ENCODE results near the gene NCOR2.

Gene NCOR2

GRCh38 chr12:124566997-124567672 is at the start of gene NCOR2:
TSS of gene NCOR2 (minus strand) at chr12:124567612. CDS start at chr12:124495251, 72,361 bp downstream.
- Histone ChIP-seq H3K27me3 (ENCODE audit: insufficient read depth, insufficient read length) (no peaks in the 10 kb centered on the region), H3K4me1 (ENCODE audit: insufficient read depth, insufficient read length) (peaks cover 36% of the 10 kb centered on the region), H3K9ac (ENCODE audit: insufficient read length, low read depth) (peak within 1 kb of the TSS; percentile 95), H3K4me3 (ENCODE audit: insufficient read length, low read depth) (peak within 1 kb of the TSS; percentile 92), H3K36me3 (ENCODE audit: insufficient read depth, insufficient read length, low read length) (peaks cover 17% of the 10 kb centered on the region), H3K9me3 (ENCODE audit: insufficient read depth, low read length) (no peaks in the 10 kb centered on the region)
- no peak for DNase-seq (ENCODE audit: low read depth, low spot score)
- no peak for TF ChIP-seq YY1 (IDR thresholded peaks at IDR 0.05; ENCODE audit: insufficient read depth, insufficient read length)
- TF ChIP-seq ZNF274 (IDR thresholded peaks at IDR 0.05; ENCODE audit: low read depth, low read length), result no peak
- no peak for TF ChIP-seq SUZ12 (IDR thresholded peaks at IDR 0.05; ENCODE audit: extremely low read depth, insufficient read depth, insufficient read length)

DNA sequence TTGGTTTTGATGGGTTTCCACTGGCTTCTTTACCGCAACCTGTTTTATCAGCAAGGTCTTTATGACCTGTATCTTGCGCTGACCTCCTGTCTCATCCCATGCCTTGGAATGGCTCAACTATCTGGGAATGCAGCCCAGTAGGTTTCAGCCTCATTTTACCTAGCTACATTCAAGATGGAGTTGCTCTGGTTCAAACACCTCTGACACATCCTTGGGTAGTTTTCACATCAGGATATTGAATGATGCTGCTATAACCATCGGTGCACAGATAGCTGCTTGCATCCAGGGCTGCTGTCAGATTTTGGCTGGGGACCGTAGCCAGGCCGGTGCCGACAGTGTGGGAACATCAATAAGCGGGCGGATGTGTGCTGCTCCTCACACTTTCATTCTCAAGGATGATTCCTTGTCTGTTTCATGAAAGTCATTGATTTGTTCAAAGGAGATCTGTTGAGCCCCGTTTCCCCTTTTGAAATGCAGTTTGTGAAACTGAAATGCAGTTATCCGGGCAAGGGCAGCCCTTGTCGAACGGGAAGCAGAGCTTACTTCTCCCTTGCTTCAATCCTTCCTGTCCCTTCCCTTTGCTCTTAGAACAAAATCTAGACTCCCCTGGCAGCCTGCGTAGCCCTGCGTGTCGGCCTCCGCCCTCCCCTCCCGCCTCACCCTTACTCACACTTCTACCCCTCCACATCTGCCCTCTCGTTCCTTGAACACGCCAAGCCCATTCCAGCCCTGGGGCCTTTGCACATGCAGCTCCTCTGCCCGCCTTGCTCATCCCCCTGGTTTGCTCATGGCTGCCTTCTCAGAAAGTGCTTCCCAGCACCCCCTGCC is 49.2 kb upstream of the NCOR2 start:
- Histone ChIP-seq H3K4me1 (ENCODE audit: insufficient read depth, insufficient read length) (peaks cover 10% of the 10 kb centered on the region), H3K36me3 (ENCODE audit: insufficient read depth, insufficient read length, low read length) (no peaks in the 10 kb centered on the region), H3K27me3 (ENCODE audit: insufficient read depth, insufficient read length) (no peaks in the 10 kb centered on the region), H3K4me3 (ENCODE audit: insufficient read length, low read depth) (no peak overlapping the region), H3K9ac (ENCODE audit: insufficient read length, low read depth) (no peak overlapping the region), H3K9me3 (ENCODE audit: insufficient read depth, low read length) (no peaks in the 10 kb centered on the region)
- TF ChIP-seq ZNF274 (IDR thresholded peaks at IDR 0.05; ENCODE audit: low read depth, low read length) (no peak), YY1 (IDR thresholded peaks at IDR 0.05; ENCODE audit: insufficient read depth, insufficient read length) (no peak), SUZ12 (IDR thresholded peaks at IDR 0.05; ENCODE audit: extremely low read depth, insufficient read depth, insufficient read length) (no peak)
- DNase-seq (ENCODE audit: low read depth, low spot score), result no peak

DNA sequence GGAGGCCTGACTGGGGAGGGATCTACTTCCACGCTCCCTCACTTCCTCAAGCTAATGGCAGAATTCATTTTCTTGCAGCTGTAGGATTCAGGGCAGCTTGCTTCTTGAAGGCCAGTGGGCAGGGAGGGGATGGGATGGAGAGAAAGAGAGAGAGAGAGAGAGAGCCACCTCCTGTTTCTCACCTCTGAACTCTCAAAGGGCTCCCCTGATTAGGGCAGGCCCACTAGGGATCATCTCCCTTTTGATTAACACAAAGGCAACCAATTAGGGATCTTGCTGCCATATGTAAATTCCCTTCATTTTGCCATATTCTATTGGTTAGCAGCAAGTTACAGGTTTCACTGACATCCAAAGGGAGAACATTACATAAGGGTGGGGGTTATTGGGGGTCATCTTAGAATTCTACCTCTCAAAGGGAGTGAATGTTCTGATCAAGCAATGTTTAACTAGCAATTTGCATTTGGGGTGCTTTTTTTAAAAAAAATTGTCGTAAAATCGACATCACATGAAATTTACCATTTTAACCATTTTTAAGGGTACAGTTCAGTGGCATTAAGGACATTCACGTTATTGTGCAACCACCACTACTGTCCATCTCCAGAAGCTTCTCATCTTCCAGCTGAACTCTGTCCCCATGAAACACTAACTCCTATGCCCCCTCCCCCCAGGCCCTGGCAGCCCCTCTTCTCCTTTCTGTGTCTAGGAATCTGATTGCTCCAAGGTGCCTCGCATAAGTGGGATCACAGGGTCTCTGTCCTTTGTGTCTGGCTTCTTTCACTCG is 47.3 kb upstream of the NCOR2 start:
- no peaks in the 10 kb centered on the region for H3K27me3 ChIP-seq (ENCODE audit: insufficient read depth, insufficient read length)
- peaks cover 5% of the 10 kb centered on the region for H3K4me1 ChIP-seq (ENCODE audit: insufficient read depth, insufficient read length)
- TF ChIP-seq ZNF274 (IDR thresholded peaks at IDR 0.05; ENCODE audit: low read depth, low read length) (no peak), YY1 (IDR thresholded peaks at IDR 0.05; ENCODE audit: insufficient read depth, insufficient read length) (no peak), SUZ12 (IDR thresholded peaks at IDR 0.05; ENCODE audit: extremely low read depth, insufficient read depth, insufficient read length) (no peak)
- H3K4me3 ChIP-seq (ENCODE audit: insufficient read length, low read depth), result no peak overlapping the region
- DNase-seq (ENCODE audit: low read depth, low spot score), result no peak
- no peak overlapping the region for H3K9ac ChIP-seq (ENCODE audit: insufficient read length, low read depth)
- H3K36me3 ChIP-seq (ENCODE audit: insufficient read depth, insufficient read length, low read length), result no peaks in the 10 kb centered on the region
- H3K9me3 ChIP-seq (ENCODE audit: insufficient read depth, low read length), result no peaks in the 10 kb centered on the region

DNA sequence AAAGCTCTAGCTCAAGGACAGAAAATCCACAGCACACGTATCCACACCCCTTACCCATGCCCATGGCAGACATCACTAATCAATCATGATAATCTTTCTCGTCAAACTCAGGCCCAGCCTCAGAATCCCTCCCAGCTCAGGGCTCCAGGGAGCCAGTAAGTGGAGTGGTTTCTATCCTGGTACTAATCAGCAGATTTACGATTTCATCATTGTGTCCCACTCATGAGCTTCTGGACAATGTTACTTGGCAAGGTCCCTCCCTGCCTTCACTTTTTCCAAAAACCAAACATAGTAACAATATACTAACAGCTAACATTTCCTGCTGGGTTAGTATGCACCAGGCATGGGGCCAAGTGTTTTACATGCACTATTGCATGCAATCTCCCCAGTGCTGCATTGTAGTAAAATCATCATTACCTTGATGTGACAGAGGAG is 45.8 kb upstream of the NCOR2 start:
- no peaks in the 10 kb centered on the region for H3K9me3 ChIP-seq (ENCODE audit: insufficient read depth, low read length)
- H3K27me3 ChIP-seq (ENCODE audit: insufficient read depth, insufficient read length), result no peaks in the 10 kb centered on the region

DNA sequence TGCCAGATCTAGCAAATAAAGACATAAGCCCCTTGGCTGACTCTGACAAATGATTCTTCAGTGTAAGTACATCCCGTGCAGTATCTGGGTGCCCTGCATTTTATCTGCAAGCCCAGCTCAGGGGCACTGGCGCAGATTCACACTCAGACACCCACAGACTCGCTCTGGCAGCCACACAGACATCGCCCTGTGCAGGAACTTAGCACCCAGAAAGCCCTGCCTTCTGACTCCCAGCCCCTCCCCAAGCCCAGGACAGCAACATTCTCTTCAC is 44.9 kb upstream of the NCOR2 start:
- no peak for DNase-seq (ENCODE audit: low read depth, low spot score)
- no peak overlapping the region for H3K9ac ChIP-seq (ENCODE audit: insufficient read length, low read depth)
- no peaks in the 10 kb centered on the region for H3K9me3 ChIP-seq (ENCODE audit: insufficient read depth, low read length)
- H3K36me3 ChIP-seq (ENCODE audit: insufficient read depth, insufficient read length, low read length), result no peaks in the 10 kb centered on the region
- H3K27me3 ChIP-seq (ENCODE audit: insufficient read depth, insufficient read length), result no peaks in the 10 kb centered on the region
- TF ChIP-seq YY1 (IDR thresholded peaks at IDR 0.05; ENCODE audit: insufficient read depth, insufficient read length) (no peak), SUZ12 (IDR thresholded peaks at IDR 0.05; ENCODE audit: extremely low read depth, insufficient read depth, insufficient read length) (no peak), ZNF274 (IDR thresholded peaks at IDR 0.05; ENCODE audit: low read depth, low read length) (no peak)
- H3K4me3 ChIP-seq (ENCODE audit: insufficient read length, low read depth), result no peak overlapping the region
- H3K4me1 ChIP-seq (ENCODE audit: insufficient read depth, insufficient read length), result peaks cover 8% of the 10 kb centered on the region

More for the DNA sequence above, 45.8 kb upstream of the NCOR2 start:
- TF ChIP-seq ZNF274 (IDR thresholded peaks at IDR 0.05; ENCODE audit: low read depth, low read length), result no peak
- no peak for TF ChIP-seq SUZ12 (IDR thresholded peaks at IDR 0.05; ENCODE audit: extremely low read depth, insufficient read depth, insufficient read length)
- no peak for TF ChIP-seq YY1 (IDR thresholded peaks at IDR 0.05; ENCODE audit: insufficient read depth, insufficient read length)
- Histone ChIP-seq H3K4me3 (ENCODE audit: insufficient read length, low read depth) (no peak overlapping the region), H3K4me1 (ENCODE audit: insufficient read depth, insufficient read length) (peaks cover 11% of the 10 kb centered on the region), H3K36me3 (ENCODE audit: insufficient read depth, insufficient read length, low read length) (no peaks in the 10 kb centered on the region), H3K9ac (ENCODE audit: insufficient read length, low read depth) (no peak overlapping the region)
- no peak for DNase-seq (ENCODE audit: low read depth, low spot score)

DNA sequence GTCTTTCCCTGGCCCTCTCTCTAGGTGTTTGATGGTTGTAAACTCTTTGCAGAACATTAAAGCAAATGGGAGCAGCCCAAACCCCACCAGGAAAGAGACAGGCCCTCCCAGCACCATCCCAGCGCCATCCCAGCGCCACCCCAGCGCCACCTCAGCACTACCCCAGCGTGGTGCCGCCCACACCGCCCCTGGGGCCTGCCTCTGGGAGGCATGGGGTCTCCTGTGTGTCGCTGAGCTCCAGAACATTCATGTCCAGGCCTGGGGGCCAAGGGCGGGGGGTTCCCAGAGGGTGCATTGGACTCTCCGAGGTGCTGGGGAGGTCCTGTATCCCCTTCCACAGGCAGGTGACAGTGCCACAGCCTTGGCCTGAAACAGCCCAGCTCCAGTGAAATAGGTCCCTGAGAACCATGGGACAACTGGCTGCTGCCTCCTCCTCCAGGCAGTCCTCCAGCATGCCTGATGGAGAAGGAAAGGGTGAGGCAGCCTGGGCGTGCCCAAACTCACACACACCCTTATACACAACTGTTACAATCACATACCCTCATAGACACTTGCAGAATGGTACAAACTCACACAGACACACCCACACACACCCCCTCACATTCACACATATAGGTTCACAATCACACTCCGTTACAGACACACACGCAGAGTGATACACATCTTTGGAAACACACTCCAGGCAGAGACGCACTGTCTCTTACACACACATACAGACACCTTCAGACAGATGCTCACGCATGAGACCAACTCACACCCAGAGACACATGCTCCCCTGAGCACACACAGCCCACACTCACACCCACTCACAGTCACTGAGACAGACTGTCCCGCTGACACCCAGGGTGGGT is 44.4 kb upstream of the NCOR2 start:
- Histone ChIP-seq H3K27me3 (ENCODE audit: insufficient read depth, insufficient read length) (no peaks in the 10 kb centered on the region), H3K4me3 (ENCODE audit: insufficient read length, low read depth) (no peak overlapping the region), H3K36me3 (ENCODE audit: insufficient read depth, insufficient read length, low read length) (no peaks in the 10 kb centered on the region), H3K4me1 (ENCODE audit: insufficient read depth, insufficient read length) (peaks cover 8% of the 10 kb centered on the region), H3K9ac (ENCODE audit: insufficient read length, low read depth) (peak overlapping the region; percentile 17), H3K9me3 (ENCODE audit: insufficient read depth, low read length) (no peaks in the 10 kb centered on the region)
- TF ChIP-seq ZNF274 (IDR thresholded peaks at IDR 0.05; ENCODE audit: low read depth, low read length) (no peak), YY1 (IDR thresholded peaks at IDR 0.05; ENCODE audit: insufficient read depth, insufficient read length) (no peak), SUZ12 (IDR thresholded peaks at IDR 0.05; ENCODE audit: extremely low read depth, insufficient read depth, insufficient read length) (no peak)
- DNase-seq (ENCODE audit: low read depth, low spot score), result no peak
